ENCODE measurements around the gene KRT40.

- TF ChIP-seq POLR2A (IDR thresholded peaks at IDR 0.05) (no peak), CTCF (IDR thresholded peaks at IDR 0.05) (no peak)
These were observed 47.6 kb downstream of the KRT40 start for GRCh38 chr17:40936437-40936971.

Measured in stomach (tissue), 4 donors.